GM13976 (cell line): ENCODE measurements around the gene RNF113A.

Experiments used
- DNase-seq: peaks from one replicate; pipeline ENCODE4 v3.0.0; 2012; ENCODE audit warnings: low spot score
- in situ Hi-C: fragments of 300-500 bp; cut with MboI; formaldehyde crosslinking; loops from one replicate; pipeline ENCODE4 v1.12.0; 2022; ENCODE audit warnings: low sequenced_read_pairs, mixed read lengths, inconsistent platforms; ENCODE audit not compliant: unreplicated experiment
- TF ChIP-seq, protein P1 (sequence below): IDR thresholded peaks from 2 replicates; pipeline ENCODE4 v1.5.1; 2012; ENCODE audit warnings: borderline replicate concordance, mild to moderate bottlenecking; ENCODE audit not compliant: insufficient read depth; ENCODE audit errors: extremely low read depth, missing control alignments, control extremely low read depth

Gene RNF113A

DNA sequence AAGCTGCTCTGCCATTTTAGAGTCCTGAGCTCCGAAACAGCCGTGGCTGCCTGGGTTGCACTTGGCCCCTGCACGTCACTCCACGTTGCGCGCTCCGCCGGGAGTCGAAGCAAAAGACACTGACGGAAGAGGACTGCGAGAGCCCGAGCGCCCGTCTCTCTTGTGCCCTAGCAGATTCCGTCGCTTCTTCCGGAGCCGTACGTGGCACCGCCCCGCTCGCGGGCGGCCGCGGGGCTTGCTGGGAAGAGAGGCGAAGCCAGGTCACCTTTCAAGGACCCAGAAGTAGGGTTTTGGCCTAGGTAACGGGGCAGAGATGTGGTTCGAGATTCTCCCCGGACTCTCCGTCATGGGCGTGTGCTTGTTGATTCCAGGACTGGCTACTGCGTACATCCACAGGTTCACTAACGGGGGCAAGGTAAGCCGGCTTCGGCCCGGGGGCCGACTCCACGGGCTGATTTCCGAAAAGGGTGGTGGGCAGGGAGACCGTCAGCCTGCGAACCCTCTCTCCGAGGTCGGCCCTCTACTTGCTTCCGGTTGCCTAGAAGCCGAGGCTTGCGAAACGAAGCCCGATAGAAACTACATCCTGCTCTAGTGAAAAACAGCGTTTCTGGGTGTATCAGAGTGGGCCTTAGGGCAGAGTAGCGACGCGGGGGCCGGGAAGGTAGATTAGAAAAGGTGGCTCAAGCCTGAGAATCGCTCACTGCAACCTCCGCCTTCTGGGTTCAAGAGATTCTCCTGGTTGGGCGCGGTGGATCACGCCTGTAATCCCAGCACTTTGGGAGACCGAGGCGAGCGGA, at the start of gene RNF113A, which contains the start of gene NDUFA1:
RNF113A (minus strand) TSS at position 135 of the 797 bp plus-strand sequence; CDS start at position 15, 120 bp downstream.
NDUFA1 (plus strand) TSS at position 234 of the 797 bp plus-strand sequence; CDS start at position 314, 80 bp downstream.
- in situ Hi-C loops, result no loop called here
- peak; percentile 87 for DNase-seq
- TF ChIP-seq, protein P1, sequence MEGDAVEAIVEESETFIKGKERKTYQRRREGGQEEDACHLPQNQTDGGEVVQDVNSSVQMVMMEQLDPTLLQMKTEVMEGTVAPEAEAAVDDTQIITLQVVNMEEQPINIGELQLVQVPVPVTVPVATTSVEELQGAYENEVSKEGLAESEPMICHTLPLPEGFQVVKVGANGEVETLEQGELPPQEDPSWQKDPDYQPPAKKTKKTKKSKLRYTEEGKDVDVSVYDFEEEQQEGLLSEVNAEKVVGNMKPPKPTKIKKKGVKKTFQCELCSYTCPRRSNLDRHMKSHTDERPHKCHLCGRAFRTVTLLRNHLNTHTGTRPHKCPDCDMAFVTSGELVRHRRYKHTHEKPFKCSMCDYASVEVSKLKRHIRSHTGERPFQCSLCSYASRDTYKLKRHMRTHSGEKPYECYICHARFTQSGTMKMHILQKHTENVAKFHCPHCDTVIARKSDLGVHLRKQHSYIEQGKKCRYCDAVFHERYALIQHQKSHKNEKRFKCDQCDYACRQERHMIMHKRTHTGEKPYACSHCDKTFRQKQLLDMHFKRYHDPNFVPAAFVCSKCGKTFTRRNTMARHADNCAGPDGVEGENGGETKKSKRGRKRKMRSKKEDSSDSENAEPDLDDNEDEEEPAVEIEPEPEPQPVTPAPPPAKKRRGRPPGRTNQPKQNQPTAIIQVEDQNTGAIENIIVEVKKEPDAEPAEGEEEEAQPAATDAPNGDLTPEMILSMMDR, result no peak

DNA sequence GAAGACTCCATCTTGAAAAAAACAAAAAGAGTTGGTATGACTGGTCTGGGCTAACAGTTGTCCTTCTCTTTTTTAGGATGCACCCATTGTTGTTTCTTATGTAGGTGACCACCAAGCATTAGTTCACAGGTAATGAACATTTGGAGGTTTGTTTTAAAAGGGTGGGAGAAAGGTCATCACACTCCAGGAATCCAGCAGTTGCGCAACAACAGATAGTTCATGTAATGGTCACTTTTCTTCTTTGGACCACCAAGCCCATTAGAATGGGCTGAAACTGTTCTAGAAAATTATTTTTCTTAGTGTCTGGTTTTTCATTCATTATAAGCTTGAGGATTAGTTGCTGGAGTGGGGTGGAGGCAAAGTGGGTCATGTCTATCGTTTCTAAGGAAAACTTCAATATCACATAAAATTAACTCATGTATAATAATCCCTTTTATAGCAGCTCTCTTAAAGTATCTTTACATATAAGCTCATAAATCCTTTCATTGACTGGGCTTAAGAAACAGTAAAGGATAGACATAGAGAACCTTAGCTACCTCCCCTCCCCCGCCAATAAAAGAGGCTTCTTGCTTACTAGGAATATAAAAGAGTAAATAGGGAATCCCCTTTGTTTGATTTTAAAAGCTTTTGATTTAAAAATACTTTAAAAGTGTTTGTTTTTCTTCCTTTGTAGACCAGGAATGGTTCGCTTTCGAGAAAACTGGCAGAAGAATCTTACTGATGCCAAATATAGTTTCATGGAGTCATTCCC, 48.5 kb upstream of the RNF113A start:
- in situ Hi-C loops, result no loop called here
- no peak for DNase-seq
- TF ChIP-seq, protein P1, result no peak

DNA sequence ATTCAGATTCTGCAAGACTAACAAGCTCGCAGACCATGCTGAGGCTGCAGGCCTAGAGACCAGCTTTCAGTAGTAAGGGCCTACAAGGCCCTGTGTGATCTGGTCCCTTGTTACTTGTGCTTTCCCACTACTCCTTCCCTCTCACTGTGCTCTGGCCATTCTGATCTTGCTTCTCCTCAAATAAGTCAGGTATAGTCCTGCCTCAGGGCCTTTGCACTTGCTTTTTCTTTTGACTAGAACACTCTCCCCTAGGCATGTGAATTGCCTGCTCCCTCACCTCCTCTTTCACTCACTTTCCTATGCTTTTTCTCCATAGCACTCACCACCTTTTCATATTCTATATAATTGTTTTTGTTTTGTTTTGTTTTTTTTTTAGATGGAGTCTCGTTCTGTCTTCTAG, 46.3 kb upstream of the RNF113A start:
- DNase-seq, result no peak
- in situ Hi-C loops, result no loop called here

GRCh38 chrX:119916310-119916709, 44.8 kb upstream of the RNF113A start:
- no peak for DNase-seq
- in situ Hi-C loops, result no loop called here
- TF ChIP-seq, protein P1, result no peak

More for the DNA sequence above, 46.3 kb upstream of the RNF113A start:
- TF ChIP-seq, protein P1, result no peak

DNA sequence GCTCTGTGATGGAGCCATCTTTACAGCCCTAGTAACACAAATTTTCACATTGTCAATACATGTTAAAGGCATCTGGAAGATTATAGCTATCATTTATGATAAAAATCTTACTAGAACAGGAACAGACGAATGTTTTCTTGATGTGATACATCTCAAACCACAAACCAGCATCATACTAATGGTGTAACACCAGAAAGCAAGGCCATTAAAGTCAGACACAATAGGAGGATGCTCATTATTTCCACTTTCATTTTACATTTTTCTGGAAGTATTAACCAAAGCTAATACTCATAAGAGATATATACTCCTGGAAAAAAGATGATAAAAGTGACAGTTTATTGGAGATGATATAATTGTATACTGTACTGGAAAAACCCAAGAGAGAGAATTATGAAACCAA, 29.4 kb upstream of the RNF113A start:
- TF ChIP-seq, protein P1, result no peak
- in situ Hi-C loops, result no loop called here
- DNase-seq, result no peak

GRCh38 chrX:119899125-119899524, 27.6 kb upstream of the RNF113A start:
- in situ Hi-C loops, result no loop called here
- no peak for DNase-seq

More at GRCh38 chrX:119899125-119899524, 27.6 kb upstream of the RNF113A start:
- TF ChIP-seq, protein P1, result no peak
